HG03354 (cell line): ENCODE measurements around the gene ARGFX.
"Not testable (repeated sequence)": the region's sequence is repeated elsewhere in the genome, so short reads cannot be mapped to it uniquely, and the experiment has no call there.

Experiments used
- ATAC-seq: cut with Tn5 transposase; IDR thresholded peaks from one replicate; pipeline ENCODE4 v1.9.1; 2021; ENCODE audit warnings: mild to moderate bottlenecking; ENCODE audit not compliant: unreplicated experiment, poor library complexity, severe bottlenecking

The ARGFX gene

DNA sequence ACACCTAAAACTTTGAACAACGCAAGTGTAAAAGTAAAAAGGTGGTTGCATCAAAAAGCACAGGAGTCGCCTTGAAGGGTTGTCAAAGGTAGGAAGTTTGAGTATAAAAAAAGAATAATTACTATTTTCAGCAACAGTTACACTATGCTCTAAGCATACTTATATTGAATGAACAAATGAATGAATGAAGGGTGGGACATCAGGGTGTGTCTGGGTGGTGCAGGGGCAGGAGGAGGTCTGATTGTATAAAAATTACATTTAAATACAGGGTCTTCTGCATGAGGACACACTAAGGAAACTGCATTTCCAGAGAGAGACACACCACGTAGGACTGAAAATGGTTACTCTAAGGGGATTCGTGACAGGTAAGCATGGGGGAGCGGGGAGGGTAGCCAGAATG, at the start of gene ARGFX:
Gene ARGFX, plus strand, starts transcription at position 301 of the 400 bp plus-strand sequence. CDS start 2,765 bp downstream, outside the sequence.
- ATAC-seq: no peak

GRCh38 chr3:121517953-121518655, 49.6 kb upstream of the ARGFX start:
- ATAC-seq: no peak

DNA sequence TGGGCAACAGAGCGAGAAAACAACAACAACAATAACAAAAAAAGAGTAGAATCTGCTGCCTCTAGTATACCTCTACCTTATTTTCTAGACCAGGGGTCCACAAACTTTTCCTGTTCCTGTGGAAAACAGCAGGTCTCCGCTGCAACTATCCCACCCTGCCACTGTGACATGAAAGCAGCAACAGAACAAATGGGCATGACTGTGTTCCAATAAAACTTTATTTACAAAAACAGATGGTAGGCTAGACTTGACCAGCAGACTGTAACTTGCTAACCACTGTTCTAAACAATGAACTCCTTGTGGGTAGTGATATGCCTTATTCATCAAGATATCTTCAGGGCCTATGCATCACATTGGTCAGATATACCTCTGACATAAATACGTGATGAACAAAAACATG, 47.2 kb upstream of the ARGFX start:
- no peak for ATAC-seq

- no peak for ATAC-seq
Observed at GRCh38 chr3:121529308-121529707, 38.4 kb upstream of the ARGFX start.

DNA sequence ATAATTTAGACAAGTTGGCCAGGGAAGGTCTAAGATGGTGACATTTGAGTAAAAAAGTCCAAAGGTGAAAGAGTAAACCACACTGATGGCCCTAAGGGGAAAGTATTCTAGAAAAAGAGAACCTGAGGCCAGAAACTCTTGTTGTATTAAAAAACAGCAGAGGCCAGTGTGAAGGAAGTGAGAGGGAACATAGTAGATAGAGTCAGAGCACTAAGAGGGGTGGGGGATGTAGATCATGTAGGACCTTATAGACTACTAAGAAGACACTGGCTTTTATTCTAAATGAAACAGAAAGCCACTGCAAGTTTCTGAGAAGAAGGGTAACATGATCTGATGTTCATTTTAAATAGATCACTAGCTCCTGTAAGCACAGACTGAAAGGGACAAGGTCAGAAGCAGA, 36.5 kb upstream of the ARGFX start:
- ATAC-seq: no peak

DNA sequence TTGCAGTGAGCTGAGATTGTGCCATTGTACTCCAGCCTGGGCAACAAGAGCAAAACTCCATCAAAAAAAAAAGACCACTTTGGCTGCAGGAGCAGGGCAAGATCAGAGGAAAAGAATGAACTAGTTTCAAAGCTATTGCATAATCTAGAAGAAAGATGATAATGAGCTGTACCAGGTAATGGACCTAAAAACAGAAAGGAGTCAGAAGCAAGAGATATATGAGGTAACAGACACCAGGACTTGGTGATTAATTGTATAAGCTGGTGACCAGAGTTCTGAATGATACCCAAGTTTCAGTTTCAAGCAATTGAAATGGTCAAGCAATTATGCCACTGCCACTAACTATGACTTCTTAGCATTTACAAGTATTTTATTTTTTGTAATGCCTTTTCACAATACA, 24.8 kb upstream of the ARGFX start:
- ATAC-seq: no peak

DNA sequence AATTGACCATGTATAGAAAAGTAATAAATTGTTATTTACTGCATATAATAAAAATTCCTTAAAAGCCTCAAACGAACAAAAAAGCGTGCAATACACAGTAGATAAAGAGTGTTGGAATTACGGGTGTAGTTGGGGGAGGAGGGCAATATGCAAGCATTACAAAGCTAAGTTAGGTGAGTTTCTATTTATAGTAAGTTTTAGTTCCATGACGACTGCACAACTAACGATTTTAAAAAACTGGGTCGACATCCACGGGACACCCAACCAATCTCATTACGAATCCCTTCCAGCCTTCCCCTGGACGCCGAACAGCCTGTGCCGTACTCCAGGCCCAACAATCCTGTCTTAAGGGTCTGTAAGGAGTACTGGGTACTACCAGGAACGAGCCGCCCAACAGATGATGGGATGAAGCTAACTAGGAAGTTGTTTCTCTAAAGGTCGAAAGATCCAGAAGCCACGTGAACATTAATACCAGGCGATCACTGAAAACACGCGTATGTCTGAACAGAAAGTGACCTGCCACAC, 22.6 kb upstream of the ARGFX start:
- peak; percentile 1 for ATAC-seq

DNA sequence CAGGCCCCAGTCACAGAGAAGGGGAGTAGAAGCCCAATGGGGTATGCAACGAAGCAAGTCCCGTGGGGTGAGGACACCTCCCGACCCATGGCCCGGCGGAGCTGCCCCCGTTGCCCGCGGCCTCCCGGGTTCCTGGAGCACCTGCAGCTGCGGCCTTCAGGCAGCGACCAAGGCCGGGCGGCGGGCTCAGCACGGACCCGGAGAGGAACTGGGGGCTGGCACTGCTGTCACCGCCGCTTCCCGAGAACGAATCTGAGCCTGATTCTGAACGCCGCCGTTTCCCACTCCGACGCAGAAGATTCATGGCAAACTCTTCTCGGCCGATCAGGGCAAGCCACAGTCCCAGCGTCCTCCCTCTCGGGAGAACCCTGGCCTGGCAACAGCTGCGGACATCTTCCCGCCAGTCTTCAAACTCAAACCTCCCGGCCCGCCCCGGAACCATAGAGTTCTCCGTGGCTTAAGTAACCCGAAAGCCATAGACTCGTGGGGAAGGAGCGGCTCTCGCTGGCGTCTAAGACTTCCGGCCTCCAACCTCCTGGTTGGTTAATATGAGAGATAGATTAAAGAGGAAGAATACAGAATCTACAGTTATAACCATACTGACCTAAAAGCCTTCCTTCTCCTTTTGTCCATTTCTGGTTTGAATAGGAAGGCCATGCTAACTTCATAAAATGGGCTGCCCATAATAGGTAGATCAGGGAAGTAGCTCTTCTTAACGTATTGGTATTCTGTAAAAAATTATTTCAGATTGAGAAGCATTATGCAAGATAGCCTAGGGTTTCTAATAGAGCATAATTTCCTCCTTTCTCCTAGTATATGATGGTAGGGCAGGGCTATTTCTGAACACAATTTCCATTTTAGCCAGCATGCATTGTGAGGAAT, 21.9 kb upstream of the ARGFX start, which contains the start of gene POLQ:
Gene POLQ, minus strand, starts transcription at position 415 of the 882 bp plus-strand sequence. Its CDS starts 111 bp downstream, at position 304.
- ATAC-seq: peak; percentile 83

GRCh38 chr3:121552379-121552778, 15.4 kb upstream of the ARGFX start:
- ATAC-seq: no peak

- no peak for ATAC-seq
Observed at GRCh38 chr3:121552797-121553196, 15.0 kb upstream of the ARGFX start.

DNA sequence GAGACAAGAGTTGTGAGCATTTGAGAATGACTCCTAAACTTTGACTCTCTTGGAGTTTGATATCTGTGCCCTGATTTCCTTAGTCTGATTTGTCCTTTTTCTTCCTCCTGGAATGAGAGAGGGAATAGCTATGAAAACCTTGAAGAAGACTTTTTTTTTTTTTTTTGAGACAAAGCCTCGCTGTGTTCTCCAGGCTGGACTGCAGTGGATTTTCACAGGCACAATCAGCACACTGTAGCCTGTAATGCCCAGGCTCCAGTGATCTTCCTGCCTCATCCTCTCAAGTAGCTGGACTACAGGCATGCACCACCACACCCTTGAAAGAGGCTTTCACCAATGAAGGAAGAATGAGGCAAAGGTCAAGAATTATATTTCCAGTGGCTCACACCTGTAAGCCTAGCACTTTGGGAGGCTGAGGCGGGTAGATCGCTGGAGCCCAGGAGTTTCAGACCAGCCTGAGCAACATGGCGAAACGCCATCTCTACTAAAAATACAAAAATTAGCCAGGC, 10.3 kb upstream of the ARGFX start:
- no peak for ATAC-seq

DNA sequence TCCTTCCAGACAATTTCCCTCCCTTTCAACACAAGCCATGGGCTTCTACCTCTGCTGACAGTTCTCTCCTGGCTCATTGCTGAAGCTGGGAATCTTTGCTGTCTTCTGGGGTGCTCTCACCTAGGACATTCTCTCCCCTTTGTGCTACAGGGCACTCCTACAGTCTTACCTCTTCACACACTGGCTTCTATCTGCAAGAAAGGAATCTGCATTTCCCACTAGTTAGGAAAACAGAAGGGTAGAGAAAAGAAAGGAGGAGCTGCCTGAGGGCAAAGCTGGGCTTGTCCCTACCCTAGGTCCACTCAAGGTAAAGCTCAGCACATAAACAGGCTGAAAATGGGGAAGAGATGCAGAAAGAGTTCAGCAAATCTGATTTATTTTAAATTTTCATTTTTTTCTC, 5.6 kb upstream of the ARGFX start:
- no peak for ATAC-seq

DNA sequence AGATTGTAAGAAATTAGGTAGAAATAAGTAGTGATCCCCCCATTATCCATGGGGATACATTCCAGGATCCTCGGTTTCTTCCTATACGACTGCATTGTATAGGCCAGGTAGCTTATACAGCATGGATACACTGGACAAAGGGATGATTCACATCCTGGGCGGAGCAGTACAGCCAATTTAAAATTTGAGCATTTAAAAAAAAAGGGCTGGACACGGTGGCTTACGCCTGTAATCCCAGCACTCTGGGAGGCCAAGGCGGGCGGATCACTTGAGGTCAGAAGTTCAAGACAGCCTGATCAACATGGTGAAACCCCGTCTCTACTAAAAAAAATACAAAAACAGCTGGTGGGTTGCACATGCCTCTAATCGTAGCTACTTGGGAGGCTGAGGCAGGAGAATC, 976 bp upstream of the ARGFX start:
- ATAC-seq: no peak

- ATAC-seq: no peak
Observed at GRCh38 chr3:121574449-121574848, 6.7 kb downstream of the ARGFX start.

- ATAC-seq: no peak
Observed at GRCh38 chr3:121581691-121582090, 13.9 kb downstream of the ARGFX start.

- no peak for ATAC-seq
Observed at GRCh38 chr3:121584418-121584817, 16.7 kb downstream of the ARGFX start.

- ATAC-seq: peak; percentile 91
Observed at GRCh38 chr3:121592856-121593702, 25.3 kb downstream of the ARGFX start, which contains the start of gene FBXO40. Gene FBXO40, plus strand, starts transcription at chr3:121593379. Its CDS starts 27,197 bp downstream, at chr3:121620576.

DNA sequence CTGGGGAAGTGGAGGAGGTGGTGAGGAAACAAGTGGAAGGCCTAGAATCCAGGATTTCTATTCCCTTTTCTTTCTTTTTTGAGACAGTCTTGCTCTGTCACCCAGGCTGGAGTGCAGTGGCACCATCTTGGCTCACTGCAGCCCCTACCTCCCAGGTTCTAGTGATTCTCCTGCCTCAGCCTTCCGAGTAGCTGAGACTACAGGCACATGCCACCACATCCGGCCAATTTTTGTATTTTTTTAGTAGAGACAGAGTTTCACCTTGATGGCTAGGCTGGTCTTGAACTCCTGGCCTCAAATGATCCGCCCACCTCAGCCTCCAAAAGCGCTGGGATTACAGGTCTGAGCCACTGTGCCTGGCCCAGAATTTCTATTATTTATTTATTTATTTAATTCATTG, 26.1 kb downstream of the ARGFX start:
- not testable (repeated sequence) for ATAC-seq

- ATAC-seq: no peak
Observed at GRCh38 chr3:121594850-121595249, 27.1 kb downstream of the ARGFX start.
